Measurements from ENCODE around the gene UGT1A8. TPM values are rescaled to one million over a fixed set of nuclear protein-coding genes. Genes with fewer than 3 reads are reported as not detected.

The UGT1A8 gene
- total and polyA plus RNA-seq, 2 donors (not counting 3 experiments of a cell fraction or from before 2014, with no cell fraction given), result not detected

DNA sequence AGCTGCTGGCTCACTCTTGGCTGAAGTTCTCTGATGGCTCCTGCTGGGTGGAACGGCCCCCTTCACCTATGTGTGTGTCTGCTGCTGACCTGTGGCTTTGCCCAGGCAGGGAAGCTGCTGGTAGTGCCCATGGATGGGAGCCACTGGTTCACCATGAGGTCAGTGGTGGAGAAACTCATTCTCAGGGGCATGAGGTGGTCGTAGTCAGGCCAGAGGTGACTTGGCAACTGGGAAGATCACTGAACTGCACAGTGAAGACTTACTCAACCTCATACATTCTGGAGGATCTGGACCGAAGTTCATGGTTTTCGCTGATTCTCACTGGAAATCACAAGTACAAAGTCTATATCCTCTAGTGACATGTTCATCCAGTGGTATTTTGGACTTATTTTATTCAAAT lies 13.9 kb upstream of the UGT1A8 start:
- DNase-seq (ENCODE audit: low read depth, low spot score), result no peak
- Histone ChIP-seq H2AFZ (ENCODE audit: low read depth, low read length) (no peak overlapping the region), H3K4me3 (replicated peaks in 1 of 3; ENCODE audit: insufficient read depth in 1 of 3, low read depth in 1 of 3, low read length in 3 of 3) (no peak overlapping the region), H3K9me3 (replicated peaks; ENCODE audit: control insufficient read depth, insufficient read depth, low read length) (no peaks in the 10 kb centered on the region), H3K4me1 (ENCODE audit: control insufficient read depth, extremely low read depth, insufficient read depth, low read length) (no peaks in the 10 kb centered on the region), H3K4me2 (ENCODE audit: insufficient read depth, low read length) (no peak overlapping the region), H4K20me1 (replicated peaks; ENCODE audit: control insufficient read depth, extremely low read depth, insufficient read depth, low read length) (no peaks in the 10 kb centered on the region), H3K27ac (ENCODE audit: insufficient read depth, low read depth, low read length) (no peak overlapping the region), H3K36me3 (ENCODE audit: control insufficient read depth in 2 of 2, extremely low read depth in 1 of 2, insufficient read depth in 2 of 2, low read length in 2 of 2) (no peaks in the 10 kb centered on the region), H3K9me1 (replicated peaks; ENCODE audit: control insufficient read depth, extremely low read depth, insufficient read depth, low read length) (no peaks in the 10 kb centered on the region), H3K79me2 (ENCODE audit: control insufficient read depth, insufficient read depth, low read length) (no peaks in the 10 kb centered on the region), H3K27me3 (ENCODE audit: control insufficient read depth in 2 of 2, insufficient read depth in 2 of 2, low read length in 2 of 2) (peaks cover 3 to 4% of the 10 kb centered on the region in 2 experiments), H3K9ac (replicated peaks; ENCODE audit: extremely low read depth, insufficient read depth, low read length) (no peak overlapping the region)
- FAIRE-seq, result no peak
- ChIA-PET CTCF (no interaction called here), POLR2A (no interaction called here)
- dilution Hi-C loops (cut with MboI; ENCODE audit: extremely low pct_ligation_motif_present, low sequenced_read_pairs), result no loop called here
- intact Hi-C loops (cut with micrococcal nuclease), result no loop called here
- TF ChIP-seq POLR2AphosphoS5 (IDR thresholded peaks at IDR 0.05; ENCODE audit: insufficient read depth, low read depth, low read length) (no peak), EZH2 (IDR thresholded peaks at IDR 0.05; ENCODE audit: borderline replicate concordance, low read depth, low read length, severe bottlenecking) (no peak), FOS (IDR thresholded peaks at IDR 0.05; ENCODE audit: borderline replicate concordance, insufficient read depth, low read length) (no peak), POLR2A (IDR thresholded peaks at IDR 0.05; ENCODE audit: low read depth, low read length) (no peak)
- TF ChIP-seq, protein P1, sequence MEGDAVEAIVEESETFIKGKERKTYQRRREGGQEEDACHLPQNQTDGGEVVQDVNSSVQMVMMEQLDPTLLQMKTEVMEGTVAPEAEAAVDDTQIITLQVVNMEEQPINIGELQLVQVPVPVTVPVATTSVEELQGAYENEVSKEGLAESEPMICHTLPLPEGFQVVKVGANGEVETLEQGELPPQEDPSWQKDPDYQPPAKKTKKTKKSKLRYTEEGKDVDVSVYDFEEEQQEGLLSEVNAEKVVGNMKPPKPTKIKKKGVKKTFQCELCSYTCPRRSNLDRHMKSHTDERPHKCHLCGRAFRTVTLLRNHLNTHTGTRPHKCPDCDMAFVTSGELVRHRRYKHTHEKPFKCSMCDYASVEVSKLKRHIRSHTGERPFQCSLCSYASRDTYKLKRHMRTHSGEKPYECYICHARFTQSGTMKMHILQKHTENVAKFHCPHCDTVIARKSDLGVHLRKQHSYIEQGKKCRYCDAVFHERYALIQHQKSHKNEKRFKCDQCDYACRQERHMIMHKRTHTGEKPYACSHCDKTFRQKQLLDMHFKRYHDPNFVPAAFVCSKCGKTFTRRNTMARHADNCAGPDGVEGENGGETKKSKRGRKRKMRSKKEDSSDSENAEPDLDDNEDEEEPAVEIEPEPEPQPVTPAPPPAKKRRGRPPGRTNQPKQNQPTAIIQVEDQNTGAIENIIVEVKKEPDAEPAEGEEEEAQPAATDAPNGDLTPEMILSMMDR (IDR thresholded peaks at IDR 0.05; ENCODE audit: extremely low read depth in 1 of 2, insufficient read depth in 1 of 2, low read depth in 1 of 2, low read length in 2 of 2), result no peak
- TF ChIP-seq, protein P2, sequence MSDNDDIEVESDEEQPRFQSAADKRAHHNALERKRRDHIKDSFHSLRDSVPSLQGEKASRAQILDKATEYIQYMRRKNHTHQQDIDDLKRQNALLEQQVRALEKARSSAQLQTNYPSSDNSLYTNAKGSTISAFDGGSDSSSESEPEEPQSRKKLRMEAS (IDR thresholded peaks at IDR 0.05; ENCODE audit: insufficient read depth, insufficient read length), result no peak
- no TSS peak for BruUV-seq (replicated peaks)

DNA sequence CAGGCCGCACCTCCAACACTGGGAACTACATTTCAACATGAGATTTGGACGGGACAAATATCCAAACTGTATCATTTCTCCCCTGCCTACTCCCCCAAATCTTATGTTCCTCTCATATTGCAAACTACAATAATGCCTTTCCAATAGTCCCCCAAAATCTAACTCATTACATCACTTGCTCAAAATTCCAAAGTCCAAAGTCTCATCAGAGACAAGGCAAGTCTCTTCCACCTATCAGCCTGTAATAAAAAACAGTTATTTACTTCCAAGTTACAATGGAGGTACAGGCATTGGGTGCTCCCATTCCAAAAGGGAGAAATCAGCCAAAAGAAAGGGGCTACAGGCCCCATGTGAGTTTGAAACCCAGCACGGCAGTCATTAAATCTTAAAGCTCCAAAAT lies 12.6 kb upstream of the UGT1A8 start:
- H4K20me1 ChIP-seq (replicated peaks; ENCODE audit: control insufficient read depth, extremely low read depth, insufficient read depth, low read length), result no peaks in the 10 kb centered on the region
- H3K9me3 ChIP-seq (replicated peaks; ENCODE audit: control insufficient read depth, insufficient read depth, low read length), result no peaks in the 10 kb centered on the region
- BruUV-seq (replicated peaks), result no TSS peak
- CTCF ChIA-PET, result no interaction called here
- no peaks in the 10 kb centered on the region for H3K4me1 ChIP-seq (ENCODE audit: control insufficient read depth, extremely low read depth, insufficient read depth, low read length)
- no peaks in the 10 kb centered on the region for H3K36me3 ChIP-seq (ENCODE audit: control insufficient read depth in 2 of 2, extremely low read depth in 1 of 2, insufficient read depth in 2 of 2, low read length in 2 of 2)
- no peaks in the 10 kb centered on the region for H3K79me2 ChIP-seq (ENCODE audit: control insufficient read depth, insufficient read depth, low read length)
- dilution Hi-C loops (cut with MboI; ENCODE audit: extremely low pct_ligation_motif_present, low sequenced_read_pairs) (no loop called here), intact Hi-C loops (cut with micrococcal nuclease) (no loop called here)
- H3K4me3 ChIP-seq (replicated peaks in 1 of 3; ENCODE audit: insufficient read depth in 1 of 3, low read depth in 1 of 3, low read length in 3 of 3), result no peak overlapping the region
- TF ChIP-seq POLR2AphosphoS5 (IDR thresholded peaks at IDR 0.05; ENCODE audit: insufficient read depth, low read depth, low read length), result no peak
- no peak for TF ChIP-seq POLR2A (IDR thresholded peaks at IDR 0.05; ENCODE audit: low read depth, low read length)
- TF ChIP-seq, protein P2 (IDR thresholded peaks at IDR 0.05; ENCODE audit: insufficient read depth, insufficient read length), result no peak
- no peak for TF ChIP-seq MYC (IDR thresholded peaks at IDR 0.05; ENCODE audit: low read depth, low read length)
- TF ChIP-seq GATA2 (IDR thresholded peaks at IDR 0.05; ENCODE audit: insufficient read depth, insufficient read length, low read depth, low read length), result no peak
- TF ChIP-seq, protein P1 (IDR thresholded peaks at IDR 0.05; ENCODE audit: extremely low read depth in 1 of 2, insufficient read depth in 1 of 2, low read depth in 1 of 2, low read length in 2 of 2), result no peak
- TF ChIP-seq EZH2 (IDR thresholded peaks at IDR 0.05; ENCODE audit: borderline replicate concordance, low read depth, low read length, severe bottlenecking), result no peak
- no peak for TF ChIP-seq JUN (IDR thresholded peaks at IDR 0.05; ENCODE audit: borderline replicate concordance, insufficient read depth, insufficient read length, low read depth)
- TF ChIP-seq FOS (IDR thresholded peaks at IDR 0.05; ENCODE audit: borderline replicate concordance, insufficient read depth, low read length), result no peak
- no peak overlapping the region for H3K4me2 ChIP-seq (ENCODE audit: insufficient read depth, low read length)
- H3K27ac ChIP-seq (ENCODE audit: insufficient read depth, low read depth, low read length), result no peak overlapping the region
- H2AFZ ChIP-seq (ENCODE audit: low read depth, low read length), result no peak overlapping the region
- POLR2A ChIA-PET, result no interaction called here
- H3K9me1 ChIP-seq (replicated peaks; ENCODE audit: control insufficient read depth, extremely low read depth, insufficient read depth, low read length), result no peaks in the 10 kb centered on the region
- peaks cover 0 to 3% of the 10 kb centered on the region in 2 experiments for H3K27me3 ChIP-seq (ENCODE audit: control insufficient read depth in 2 of 2, insufficient read depth in 2 of 2, low read length in 2 of 2)
- DNase-seq (ENCODE audit: low read depth, low spot score) (no peak), FAIRE-seq (no peak)
- no peak overlapping the region for H3K9ac ChIP-seq (replicated peaks; ENCODE audit: extremely low read depth, insufficient read depth, low read length)

Measured in endothelial cell of umbilical vein (primary cell).